Panc1 (cell line): Measurements from ENCODE around the gene TRIO. TPM values are rescaled to one million over a fixed set of nuclear protein-coding genes. Genes with fewer than 3 reads are reported as not detected.
A peak's percentile ranks its signal among the peaks of the same experiment; 100 is the strongest.

Experiments
- ATAC-seq: fragments of 200-7000 bp; cut with Tn5 transposase; 2 replicates; pipeline ENCODE4 v1.9.1; 2020; ENCODE audit warnings: mild to moderate bottlenecking, moderate library complexity
- BruUV-seq: library from RNA; stranded (reverse); fragments of 400-500 nt; replicated peaks from 2 replicates; lab custom pipeline; 2021; lab: Mats Ljungman, UMichigan
- CTCF ChIA-PET: fragments of 300-600 bp; sonication (Branson Sonifier 250); formaldehyde crosslinking; loops from one replicate; lab custom pipeline; 2022; ENCODE audit warnings: antibody characterized with exemption; lab: Charles Lee
- POLR2A ChIA-PET: fragments of 300-600 bp; sonication (Branson Sonifier 250); formaldehyde crosslinking; loops from one replicate; lab custom pipeline; 2022; ENCODE audit warnings: antibody characterized with exemption; lab: Charles Lee
- DNase-seq: peaks from one replicate; pipeline ENCODE4 v3.0.0-alpha.2; 2010; ENCODE audit warnings: low read depth, low spot score
- H3K27ac ChIP-seq: 2 replicates; pipeline ENCODE4 v1.5.1; 2011; ENCODE audit warnings: mild to moderate bottlenecking, low read length, inconsistent platforms
- H3K27me3 ChIP-seq: fragments of 200-500 bp; sonication (Bioruptor generic); 2 replicates; pipeline ENCODE4 v1.6.0; 2014; ENCODE audit warnings: low read length, inconsistent platforms; ENCODE audit not compliant: control insufficient read depth, insufficient read depth
- H3K36me3 ChIP-seq: fragments of 200-500 bp; sonication (Bioruptor generic); 2 replicates; pipeline ENCODE4 v1.5.1; 2014; ENCODE audit warnings: inconsistent platforms, mild to moderate bottlenecking, low read length, moderate library complexity; ENCODE audit not compliant: control insufficient read depth, insufficient read depth
- H3K4me1 ChIP-seq: 2 replicates; pipeline ENCODE4 v1.5.1; 2011; ENCODE audit warnings: inconsistent platforms, mild to moderate bottlenecking, low read length, moderate library complexity; ENCODE audit not compliant: control insufficient read depth, insufficient read depth
- H3K4me3 ChIP-seq, 2 experiments: 2 replicates each; pipeline ENCODE4 v1.5.1; 2011 to 2012; ENCODE audit warnings: low read depth in 2 of 2, low read length in 2 of 2, mild to moderate bottlenecking in 2 of 2, inconsistent platforms in 1 of 2, moderate library complexity in 1 of 2
- H3K9me3 ChIP-seq: fragments of 200-500 bp; sonication (Bioruptor generic); 2 replicates; pipeline ENCODE4 v1.5.1; 2014; ENCODE audit warnings: low read depth, mild to moderate bottlenecking, inconsistent platforms, low read length, moderate library complexity; ENCODE audit not compliant: control insufficient read depth, insufficient read depth
- CTCF ChIP-seq: fragments of 450-650 bp; IDR thresholded peaks from 2 replicates; pipeline ENCODE4 v1.5.1; 2017; ENCODE audit warnings: mild to moderate bottlenecking
- POLR2AphosphoS5 ChIP-seq: IDR thresholded peaks from 2 replicates; pipeline ENCODE4 v1.6.1; 2012; ENCODE audit warnings: mild to moderate bottlenecking, low read depth, low read length, moderate library complexity
- SIN3A ChIP-seq: IDR thresholded peaks from 2 replicates; pipeline ENCODE4 v1.6.1; 2012; ENCODE audit warnings: low read depth, mild to moderate bottlenecking, low read length, moderate library complexity, borderline replicate concordance; ENCODE audit not compliant: insufficient read depth
- TCF7L2 ChIP-seq: IDR thresholded peaks from 2 replicates; pipeline ENCODE4 v1.6.1; 2011; ENCODE audit warnings: mild to moderate bottlenecking, low read depth, low read length, inconsistent platforms
- in situ Hi-C: cut with HindIII; loops from 2 replicates; pipeline ENCODE4 v1.10.0; 2016; ENCODE audit warnings: low sequenced_read_pairs, low pct_unique_long_range_greater_than_20kb
- intact Hi-C: fragments of 100-400 bp; cut with micrococcal nuclease; formaldehyde crosslinking; loops from one replicate; pipeline ENCODE4 v1.10.0; 2022; ENCODE audit not compliant: unreplicated experiment
- total RNA-seq: library from RNA; stranded (reverse); gene quantifications from one replicate; pipeline ENCODE4 v1.2.1, GENCODE V29; 2021; ENCODE audit not compliant: unreplicated experiment
- TF ChIP-seq, protein P1 (sequence below), 2 experiments: IDR thresholded peaks; 2 replicates each; pipeline ENCODE4 v1.6.1; 2011 to 2012; ENCODE audit warnings: low read depth in 2 of 2, control low read depth in 1 of 2, low read length in 1 of 2, mild to moderate bottlenecking in 1 of 2, moderate library complexity in 1 of 2; ENCODE audit not compliant: insufficient read depth in 1 of 2

TRIO gene
- total RNA-seq, 1 experiment from 2014 or later = 349 TPM

DNA sequence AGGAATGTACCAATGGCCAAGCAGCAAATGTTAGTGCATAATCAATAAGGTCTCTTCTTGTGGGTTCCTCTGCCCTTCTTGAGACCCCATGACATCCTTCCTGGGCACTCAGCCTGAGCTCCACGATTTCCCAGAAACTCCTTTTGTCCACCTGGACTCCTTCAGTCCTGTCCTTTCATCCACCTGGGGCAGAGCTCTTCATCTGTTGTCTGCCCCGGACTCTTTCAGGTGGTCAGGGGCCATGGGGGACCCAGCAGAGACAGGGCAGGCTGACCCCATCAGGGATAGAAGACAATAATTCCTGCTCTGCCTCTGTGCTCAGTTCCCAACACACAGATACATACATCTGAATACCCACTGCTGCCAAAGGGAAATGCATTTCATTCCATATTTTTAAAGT is 379.6 kb downstream of the TRIO start:
- ChIA-PET POLR2A (interaction anchor here (0.6 kb wide), 1 partner anchor 11 kb away, joined by 5 read pairs; no protein-coding TSS in a partner anchor), CTCF (no interaction called here)
- intact Hi-C loops = no loop called here
- H3K36me3 ChIP-seq = no peaks in the 10 kb centered on the region
- in situ Hi-C loops = no loop called here
- no TSS peak for BruUV-seq
- no peaks in the 10 kb centered on the region for H3K9me3 ChIP-seq
- no peak overlapping the region for H3K27ac ChIP-seq
- TF ChIP-seq, protein P1, sequence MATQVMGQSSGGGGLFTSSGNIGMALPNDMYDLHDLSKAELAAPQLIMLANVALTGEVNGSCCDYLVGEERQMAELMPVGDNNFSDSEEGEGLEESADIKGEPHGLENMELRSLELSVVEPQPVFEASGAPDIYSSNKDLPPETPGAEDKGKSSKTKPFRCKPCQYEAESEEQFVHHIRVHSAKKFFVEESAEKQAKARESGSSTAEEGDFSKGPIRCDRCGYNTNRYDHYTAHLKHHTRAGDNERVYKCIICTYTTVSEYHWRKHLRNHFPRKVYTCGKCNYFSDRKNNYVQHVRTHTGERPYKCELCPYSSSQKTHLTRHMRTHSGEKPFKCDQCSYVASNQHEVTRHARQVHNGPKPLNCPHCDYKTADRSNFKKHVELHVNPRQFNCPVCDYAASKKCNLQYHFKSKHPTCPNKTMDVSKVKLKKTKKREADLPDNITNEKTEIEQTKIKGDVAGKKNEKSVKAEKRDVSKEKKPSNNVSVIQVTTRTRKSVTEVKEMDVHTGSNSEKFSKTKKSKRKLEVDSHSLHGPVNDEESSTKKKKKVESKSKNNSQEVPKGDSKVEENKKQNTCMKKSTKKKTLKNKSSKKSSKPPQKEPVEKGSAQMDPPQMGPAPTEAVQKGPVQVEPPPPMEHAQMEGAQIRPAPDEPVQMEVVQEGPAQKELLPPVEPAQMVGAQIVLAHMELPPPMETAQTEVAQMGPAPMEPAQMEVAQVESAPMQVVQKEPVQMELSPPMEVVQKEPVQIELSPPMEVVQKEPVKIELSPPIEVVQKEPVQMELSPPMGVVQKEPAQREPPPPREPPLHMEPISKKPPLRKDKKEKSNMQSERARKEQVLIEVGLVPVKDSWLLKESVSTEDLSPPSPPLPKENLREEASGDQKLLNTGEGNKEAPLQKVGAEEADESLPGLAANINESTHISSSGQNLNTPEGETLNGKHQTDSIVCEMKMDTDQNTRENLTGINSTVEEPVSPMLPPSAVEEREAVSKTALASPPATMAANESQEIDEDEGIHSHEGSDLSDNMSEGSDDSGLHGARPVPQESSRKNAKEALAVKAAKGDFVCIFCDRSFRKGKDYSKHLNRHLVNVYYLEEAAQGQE (IDR thresholded peaks at IDR 0.05; ENCODE audit: insufficient read depth in 1 of 2, low read depth in 2 of 2, low read length in 1 of 2) = no peak
- no peak for TF ChIP-seq TCF7L2
- no peak for TF ChIP-seq SIN3A
- no peak for TF ChIP-seq CTCF
- no peak for TF ChIP-seq POLR2AphosphoS5
- no peak overlapping the region for H3K4me3 ChIP-seq
- H3K27me3 ChIP-seq = no peaks in the 10 kb centered on the region
- H3K4me1 ChIP-seq = no peaks in the 10 kb centered on the region
- ATAC-seq (no peak), DNase-seq (no peak)

- intact Hi-C loops = no loop called here
- DNase-seq (no peak), ATAC-seq (0 out of 2 replicates have a peak, but pooled peaks have one; percentile 28)
- no TSS peak for BruUV-seq
- Histone ChIP-seq H3K36me3 (no peaks in the 10 kb centered on the region), H3K4me3 (no peak overlapping the region), H3K27ac (no peak overlapping the region), H3K27me3 (no peaks in the 10 kb centered on the region), H3K4me1 (no peaks in the 10 kb centered on the region), H3K9me3 (no peaks in the 10 kb centered on the region)
- POLR2A ChIA-PET = no interaction called here
- TF ChIP-seq SIN3A (no peak), POLR2AphosphoS5 (no peak), TCF7L2 (no peak), CTCF (no peak)
- in situ Hi-C loops = no loop called here
- CTCF ChIA-PET = no interaction called here
Observed at GRCh38 chr5:14523243-14524034, 380.3 kb downstream of the TRIO start.
